Heart left ventricle (tissue), 13 donors: ENCODE results near the gene MTF2.

Source experiments
- POLR2A ChIP-seq, 2 donors: fragments of 450-650 bp; IDR thresholded peaks; one replicate each; pipeline ENCODE4 v1.6.1; 2017; ENCODE audit warnings: antibody characterized with exemption in 2 of 2, mild to moderate bottlenecking in 2 of 2, moderate library complexity in 2 of 2
- TF ChIP-seq, protein P1 (sequence below), 12 donors: fragments of 200-600 bp; sonication (generic) in 4 of 12; IDR thresholded peaks; one replicate each; pipeline versions ENCODE4 v1.5.0 to v1.8.0; 2018 to 2022; ENCODE audit warnings: antibody characterized with exemption in 12 of 12, mild to moderate bottlenecking in 5 of 12
- donor health status: ischemic (EF 13 %, LVEDD 7.1; RV severe dilation, severe dysfunction).
- donor health status: DM: no; HTN: yes; CAD: no.
- donor health status: DM: no; HTN: no; CAD: no.
- donor health status: ischemic (EF 25% LVEDD 6.9; RV normal size, moderate dysfunction).
- donor health status: ischemic (EF 25% LVEDD 5.7; RV mildly dilated, moderate dysfunction).
- donor health status: ischemic (EF 35%, LVEDD 5.7; RV mildly dilated, moderate dysfunction).
- donor health status: nonischemic (EF 11% LVEDD 7.7; RV severe dilation, severe dysfunction).
- donor health status: DM: yes; HTN: yes; CAD: no.
- donor health status: PGD.
- donor health status: ischemic (EF 29% LVEDD 5.4; RV normal size, mild dysfunction).
- donor health status: nonischemic (EF 23%, LVEDD 6.1; RV moderate dilation, normal function).

DNA sequence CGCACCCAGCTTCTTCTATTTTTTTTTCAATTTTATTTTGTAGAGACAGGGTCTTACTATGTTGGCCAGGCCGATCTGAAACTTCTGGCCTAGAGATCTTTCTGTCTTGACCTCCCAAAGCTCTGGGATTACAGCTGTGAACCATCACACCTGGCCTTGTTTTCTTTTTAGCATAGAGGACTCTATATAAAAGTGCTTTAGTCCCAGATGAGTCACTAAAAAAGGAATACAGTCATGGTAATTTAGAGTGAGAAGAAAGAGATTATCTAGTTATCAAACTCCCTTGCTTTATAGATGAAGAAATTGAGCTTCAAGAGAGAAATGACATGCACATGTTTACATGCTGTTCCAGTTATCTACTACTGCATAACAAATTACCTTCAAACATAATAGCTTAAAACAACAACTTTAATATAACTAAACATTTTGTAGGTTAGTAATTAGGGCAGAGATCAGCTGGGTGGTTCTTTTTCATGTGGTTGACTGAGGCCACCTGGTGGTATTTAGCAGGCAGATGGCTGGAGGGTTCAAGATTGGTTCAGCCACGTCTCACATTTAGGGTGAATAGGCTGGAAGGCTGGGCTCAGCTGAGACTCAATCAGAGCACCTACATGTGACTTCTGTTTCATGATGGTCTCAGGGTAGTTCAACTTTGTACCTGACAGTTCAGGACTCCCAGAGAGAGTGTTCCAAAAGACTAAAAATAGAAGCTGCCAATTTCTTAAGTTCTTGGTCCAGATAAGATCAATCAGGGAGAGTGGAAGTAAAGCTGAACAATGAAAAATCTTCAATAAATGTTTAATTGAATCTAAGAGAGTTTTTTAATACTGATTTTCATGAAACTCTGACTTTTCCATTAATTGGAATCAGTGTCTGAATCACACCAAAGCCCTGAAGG lies 16.9 kb upstream of the MTF2 start:
- TF ChIP-seq, protein P1, sequence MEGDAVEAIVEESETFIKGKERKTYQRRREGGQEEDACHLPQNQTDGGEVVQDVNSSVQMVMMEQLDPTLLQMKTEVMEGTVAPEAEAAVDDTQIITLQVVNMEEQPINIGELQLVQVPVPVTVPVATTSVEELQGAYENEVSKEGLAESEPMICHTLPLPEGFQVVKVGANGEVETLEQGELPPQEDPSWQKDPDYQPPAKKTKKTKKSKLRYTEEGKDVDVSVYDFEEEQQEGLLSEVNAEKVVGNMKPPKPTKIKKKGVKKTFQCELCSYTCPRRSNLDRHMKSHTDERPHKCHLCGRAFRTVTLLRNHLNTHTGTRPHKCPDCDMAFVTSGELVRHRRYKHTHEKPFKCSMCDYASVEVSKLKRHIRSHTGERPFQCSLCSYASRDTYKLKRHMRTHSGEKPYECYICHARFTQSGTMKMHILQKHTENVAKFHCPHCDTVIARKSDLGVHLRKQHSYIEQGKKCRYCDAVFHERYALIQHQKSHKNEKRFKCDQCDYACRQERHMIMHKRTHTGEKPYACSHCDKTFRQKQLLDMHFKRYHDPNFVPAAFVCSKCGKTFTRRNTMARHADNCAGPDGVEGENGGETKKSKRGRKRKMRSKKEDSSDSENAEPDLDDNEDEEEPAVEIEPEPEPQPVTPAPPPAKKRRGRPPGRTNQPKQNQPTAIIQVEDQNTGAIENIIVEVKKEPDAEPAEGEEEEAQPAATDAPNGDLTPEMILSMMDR (IDR thresholded peaks at IDR 0.05) = peak in 11 of 12 donors; percentile 24 to 56 (median 47)
- TF ChIP-seq POLR2A (IDR thresholded peaks at IDR 0.05) = no peak
